Lung (tissue), 12 donors: ENCODE results near the gene MRNIP. TPM values are rescaled to one million over a fixed set of nuclear protein-coding genes. Genes with fewer than 3 reads are reported as not detected.

Experiments used
- ATAC-seq: fragments of 200-7000 bp; cut with Tn5 transposase; one replicate; pipeline ENCODE4 v1.9.1; 2020; ENCODE audit warnings: moderate number of reproducible peaks; ENCODE audit not compliant: insufficient read depth, low FRiP score
- DNase-seq, 3 donors: peaks; one replicate each; pipeline ENCODE4 v3.0.0-alpha.2; 2013 to 2017
- H3K27ac ChIP-seq, 2 donors: one replicate each; pipeline ENCODE4 v1.5.1; 2013; ENCODE audit warnings: mild to moderate bottlenecking in 2 of 2, moderate library complexity in 2 of 2, control low read depth in 1 of 2, inconsistent platforms in 1 of 2, low read depth in 1 of 2, low read length in 1 of 2
- H3K27me3 ChIP-seq, 3 donors: one replicate each; pipeline ENCODE4 v1.5.1; 2013; ENCODE audit warnings: low read length in 2 of 3; ENCODE audit not compliant: control insufficient read depth in 3 of 3, insufficient read depth in 3 of 3
- H3K36me3 ChIP-seq, 4 donors: one replicate each; pipeline ENCODE4 v1.5.1; 2013; ENCODE audit warnings: low read length in 4 of 4, mild to moderate bottlenecking in 1 of 4, moderate library complexity in 1 of 4; ENCODE audit not compliant: control insufficient read depth in 4 of 4, insufficient read depth in 4 of 4
- H3K4me1 ChIP-seq, 5 donors: one replicate each; pipeline ENCODE4 v1.5.1; 2013; ENCODE audit warnings: low read length in 5 of 5, mild to moderate bottlenecking in 2 of 5, moderate library complexity in 1 of 5; ENCODE audit not compliant: control insufficient read depth in 5 of 5, insufficient read depth in 5 of 5
- H3K4me3 ChIP-seq: one replicate; pipeline ENCODE4 v1.5.1; 2013; ENCODE audit warnings: mild to moderate bottlenecking, control low read depth, moderate library complexity
- H3K9ac ChIP-seq, 2 donors: one replicate each; pipeline ENCODE4 v1.5.1; 2013; ENCODE audit warnings: low read length in 2 of 2, control low read depth in 1 of 2; ENCODE audit not compliant: insufficient read depth in 1 of 2
- H3K9me3 ChIP-seq, 4 donors: one replicate each; pipeline ENCODE4 v1.5.1; 2013; ENCODE audit warnings: low read length in 3 of 4, mild to moderate bottlenecking in 1 of 4, moderate library complexity in 1 of 4; ENCODE audit not compliant: control insufficient read depth in 4 of 4, insufficient read depth in 3 of 4
- WGBS, 2 donors: extraction: QIAGEN DNeasy Blood & Tissue Kit; methylation state at CpG; one replicate each; pipeline ENCODE4 v1.1.7; 2013; 5-methylcytosine and 5-hydroxymethylcytosine counted together
- polyA plus RNA-seq, 2 donors: library from polyadenylated mRNA; stranded (reverse); fragments of 200-250 nt; gene quantifications; one replicate each; pipeline ENCODE4 v1.2.1, GENCODE V29; 2013
- total RNA-seq, 2 donors: library from RNA; depleted of rRNA in 1 of 2; stranded (reverse); fragments of >200 nt in 1 of 2; gene quantifications; one replicate each; pipeline ENCODE4 v1.2.1, GENCODE V29; 2014 to 2021
- TF ChIP-seq, protein P1 (sequence below): IDR thresholded peaks from 2 replicates; pipeline ENCODE4 v1.5.1; 2012; ENCODE audit warnings: mild to moderate bottlenecking; ENCODE audit errors: control extremely low read depth, extremely low read depth
- donor health status: control.
- donor health status: control.
- donor health status: Bipolar disorder and iron deficiency.
- donor health status: healthy.
- donor health status: DM: yes; HTN: yes; CAD: no.

Gene MRNIP
- total and polyA plus RNA-seq, 4 donors: 15.4 to 51.0 (median 35.4) TPM

DNA sequence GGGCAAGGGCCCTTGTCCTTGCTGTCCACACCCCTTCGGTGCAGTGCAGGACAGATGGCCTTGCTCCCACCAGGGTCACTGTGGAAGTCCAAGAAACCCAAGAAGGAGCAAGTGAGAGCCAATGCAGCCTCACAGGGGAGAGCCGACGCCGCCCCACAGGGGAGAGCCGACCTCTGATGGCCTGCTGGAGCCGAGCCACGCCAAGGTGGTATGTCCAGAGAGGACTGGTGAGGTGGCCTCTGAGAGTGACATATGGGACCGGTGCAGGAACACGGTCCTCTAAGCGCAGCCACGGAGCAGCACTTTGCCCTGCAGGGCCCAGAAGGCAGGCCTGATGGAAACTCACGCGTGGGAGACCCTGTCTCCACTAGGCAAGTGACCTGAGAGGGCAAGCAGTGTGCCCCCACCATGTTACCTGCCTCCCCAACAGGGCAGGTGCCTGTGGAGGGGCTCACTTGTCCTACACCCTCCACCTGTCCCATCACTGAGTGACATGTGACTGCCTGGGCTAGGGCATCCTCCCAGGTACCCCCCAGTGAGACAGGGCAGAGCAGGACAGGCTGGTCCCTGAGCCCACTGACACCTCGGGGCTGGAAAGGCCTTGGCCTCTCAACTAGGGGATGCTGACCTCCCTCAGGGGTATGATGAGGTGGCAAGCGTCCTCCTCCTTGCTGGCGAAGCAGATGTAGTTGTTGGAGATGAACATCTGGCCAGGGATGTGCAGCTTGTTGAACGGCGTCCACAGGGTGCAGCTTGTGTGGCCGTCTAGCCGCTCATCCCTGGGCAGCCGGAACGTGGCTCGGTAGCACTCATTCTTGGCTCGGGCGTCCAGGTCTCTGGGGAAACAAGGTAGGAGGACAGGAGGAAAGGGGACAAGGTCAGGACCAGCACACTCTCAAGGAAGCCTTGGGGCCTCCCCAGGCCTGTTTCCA lies 32.4 kb upstream of the MRNIP start:
- no peak for ATAC-seq
- no peak for DNase-seq
- no peak overlapping the region for H3K27ac ChIP-seq
- 96% methylated on average over 25 of the region's 25 CpGs for WGBS, 2 donors
- no peak overlapping the region for H3K4me3 ChIP-seq
- TF ChIP-seq, protein P1, sequence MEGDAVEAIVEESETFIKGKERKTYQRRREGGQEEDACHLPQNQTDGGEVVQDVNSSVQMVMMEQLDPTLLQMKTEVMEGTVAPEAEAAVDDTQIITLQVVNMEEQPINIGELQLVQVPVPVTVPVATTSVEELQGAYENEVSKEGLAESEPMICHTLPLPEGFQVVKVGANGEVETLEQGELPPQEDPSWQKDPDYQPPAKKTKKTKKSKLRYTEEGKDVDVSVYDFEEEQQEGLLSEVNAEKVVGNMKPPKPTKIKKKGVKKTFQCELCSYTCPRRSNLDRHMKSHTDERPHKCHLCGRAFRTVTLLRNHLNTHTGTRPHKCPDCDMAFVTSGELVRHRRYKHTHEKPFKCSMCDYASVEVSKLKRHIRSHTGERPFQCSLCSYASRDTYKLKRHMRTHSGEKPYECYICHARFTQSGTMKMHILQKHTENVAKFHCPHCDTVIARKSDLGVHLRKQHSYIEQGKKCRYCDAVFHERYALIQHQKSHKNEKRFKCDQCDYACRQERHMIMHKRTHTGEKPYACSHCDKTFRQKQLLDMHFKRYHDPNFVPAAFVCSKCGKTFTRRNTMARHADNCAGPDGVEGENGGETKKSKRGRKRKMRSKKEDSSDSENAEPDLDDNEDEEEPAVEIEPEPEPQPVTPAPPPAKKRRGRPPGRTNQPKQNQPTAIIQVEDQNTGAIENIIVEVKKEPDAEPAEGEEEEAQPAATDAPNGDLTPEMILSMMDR: no peak
- H3K9me3 ChIP-seq: peaks cover 0 to 3% (median 0%) of the 10 kb centered on the region in 4 donors
- H3K36me3 ChIP-seq: peaks cover 19 to 73% (median 38%) of the 10 kb centered on the region in 4 donors
- H3K4me1 ChIP-seq: no peaks in the 10 kb centered on the region
- no peak overlapping the region for H3K9ac ChIP-seq
- no peaks in the 10 kb centered on the region for H3K27me3 ChIP-seq

DNA sequence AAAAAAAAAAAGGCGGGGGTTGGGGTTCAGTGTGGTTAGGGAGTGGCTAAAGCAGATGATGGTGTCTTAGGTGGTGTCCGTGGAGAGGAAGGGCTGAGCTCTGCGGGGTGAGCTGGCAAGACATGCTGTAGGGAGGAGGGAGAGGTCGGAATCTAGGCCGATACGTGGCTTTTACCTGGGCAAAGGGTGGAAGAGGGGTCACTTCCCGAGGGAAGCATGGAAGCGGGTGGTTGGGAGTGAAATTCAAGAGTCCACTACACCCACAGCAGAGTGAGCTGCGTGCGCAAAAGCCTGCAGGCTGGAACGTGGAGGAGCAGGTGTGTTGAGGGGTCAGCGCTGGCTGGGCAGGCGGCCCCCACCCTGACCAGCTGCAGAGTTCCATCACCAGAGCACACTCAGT lies 31.3 kb upstream of the MRNIP start:
- Histone ChIP-seq H3K27ac (no peak overlapping the region), H3K36me3 (peaks cover 18 to 73% (median 37%) of the 10 kb centered on the region in 4 donors), H3K9me3 (peaks cover 0 to 3% (median 0%) of the 10 kb centered on the region in 4 donors), H3K4me3 (no peak overlapping the region), H3K27me3 (no peaks in the 10 kb centered on the region), H3K9ac (no peak overlapping the region), H3K4me1 (no peaks in the 10 kb centered on the region)
- DNase-seq (no peak), ATAC-seq (no peak)
- TF ChIP-seq, protein P1: no peak
- 94 to 96% methylated on average over 12 to 13 of the region's 13 CpGs for WGBS, 2 donors

DNA sequence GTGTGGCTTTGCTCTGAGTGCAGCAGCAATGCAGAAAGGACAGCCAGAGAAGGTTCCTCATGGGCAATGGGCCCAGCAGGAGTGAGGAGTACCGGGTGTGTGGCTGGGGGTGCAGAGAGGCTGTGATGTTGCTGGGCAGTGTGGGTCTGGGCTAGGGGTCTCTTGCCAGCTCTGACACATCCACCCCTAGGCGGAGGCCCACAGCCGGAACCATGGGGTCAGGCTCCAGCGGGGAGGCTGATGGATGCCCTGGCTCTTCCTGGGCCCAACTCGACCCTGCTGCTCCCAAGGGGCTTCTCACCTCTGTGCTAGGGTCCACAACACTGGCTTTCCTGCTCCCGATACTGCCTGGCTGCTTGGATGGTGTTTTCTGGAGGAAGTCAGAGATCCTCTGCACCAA lies 29.2 kb upstream of the MRNIP start:
- 93 to 96% methylated on average over 6 of the region's 6 CpGs for WGBS, 2 donors
- peaks cover 25 to 73% (median 42%) of the 10 kb centered on the region in 4 donors for H3K36me3 ChIP-seq
- no peak overlapping the region for H3K27ac ChIP-seq
- no peaks in the 10 kb centered on the region for H3K4me1 ChIP-seq
- no peak overlapping the region for H3K4me3 ChIP-seq
- H3K9me3 ChIP-seq: peaks cover 0 to 11% (median 6%) of the 10 kb centered on the region in 4 donors
- H3K27me3 ChIP-seq: no peaks in the 10 kb centered on the region
- TF ChIP-seq, protein P1: no peak
- DNase-seq: no peak
- no peak overlapping the region for H3K9ac ChIP-seq
- ATAC-seq: no peak
